Fibroblast of skin of abdomen (primary cell): Measurements from ENCODE around the gene GRAMD1A.
"Not testable (repeated sequence)": the region's sequence is repeated elsewhere in the genome, so short reads cannot be mapped to it uniquely, and the experiment has no call there.

Source experiments
- DNase-seq: peaks from one replicate; pipeline ENCODE4 v3.0.0-alpha.2; 2013

The GRAMD1A gene

GRCh38 chr19:35021016-35021415, 20.9 kb downstream of the GRAMD1A start:
- DNase-seq = no peak

- no peak for DNase-seq
Measured at GRCh38 chr19:35021596-35021995, 21.5 kb downstream of the GRAMD1A start.

GRCh38 chr19:35022460-35022859, 22.3 kb downstream of the GRAMD1A start:
- no peak for DNase-seq

GRCh38 chr19:35023428-35023827, 23.3 kb downstream of the GRAMD1A start:
- no peak for DNase-seq

GRCh38 chr19:35024095-35024494, 24.0 kb downstream of the GRAMD1A start:
- no peak for DNase-seq

- DNase-seq = no peak
Measured at GRCh38 chr19:35025969-35026368, 25.8 kb downstream of the GRAMD1A start.

- DNase-seq = no peak
Measured at GRCh38 chr19:35026418-35026817, 26.3 kb downstream of the GRAMD1A start.

- DNase-seq = no peak
Measured at GRCh38 chr19:35027009-35027408, 26.9 kb downstream of the GRAMD1A start.

- DNase-seq = peak; percentile 29
Measured at GRCh38 chr19:35027851-35028599, 27.9 kb downstream of the GRAMD1A start.

- DNase-seq = not testable (repeated sequence)
Measured at GRCh38 chr19:35028600-35028885, 28.4 kb downstream of the GRAMD1A start.

GRCh38 chr19:35029275-35029736, 29.2 kb downstream of the GRAMD1A start:
- not testable (repeated sequence) for DNase-seq

- no peak for DNase-seq
Measured at GRCh38 chr19:35029737-35030256, 29.7 kb downstream of the GRAMD1A start.

- DNase-seq = peak; percentile 76
Measured at GRCh38 chr19:35030257-35031071, 30.3 kb downstream of the GRAMD1A start, which contains the start of gene SCN1B. SCN1B (plus strand) TSS chr19:35030470; CDS start chr19:35030821, 351 bp downstream.

GRCh38 chr19:35031072-35031881, 31.2 kb downstream of the GRAMD1A start:
- peak; percentile 13 for DNase-seq

- DNase-seq = no peak
Measured at GRCh38 chr19:35032356-35032865, 32.3 kb downstream of the GRAMD1A start.

- DNase-seq = no peak
Measured at GRCh38 chr19:35033067-35034004, 33.2 kb downstream of the GRAMD1A start.

- DNase-seq = no peak
Measured at GRCh38 chr19:35034005-35034502, 33.9 kb downstream of the GRAMD1A start.

- DNase-seq = no peak
Measured at GRCh38 chr19:35034588-35035382, 34.7 kb downstream of the GRAMD1A start.

- DNase-seq = no peak
Measured at GRCh38 chr19:35037716-35038622, 37.8 kb downstream of the GRAMD1A start.
